ENCODE measurements around the gene CACNA2D2.

The CACNA2D2 gene

DNA sequence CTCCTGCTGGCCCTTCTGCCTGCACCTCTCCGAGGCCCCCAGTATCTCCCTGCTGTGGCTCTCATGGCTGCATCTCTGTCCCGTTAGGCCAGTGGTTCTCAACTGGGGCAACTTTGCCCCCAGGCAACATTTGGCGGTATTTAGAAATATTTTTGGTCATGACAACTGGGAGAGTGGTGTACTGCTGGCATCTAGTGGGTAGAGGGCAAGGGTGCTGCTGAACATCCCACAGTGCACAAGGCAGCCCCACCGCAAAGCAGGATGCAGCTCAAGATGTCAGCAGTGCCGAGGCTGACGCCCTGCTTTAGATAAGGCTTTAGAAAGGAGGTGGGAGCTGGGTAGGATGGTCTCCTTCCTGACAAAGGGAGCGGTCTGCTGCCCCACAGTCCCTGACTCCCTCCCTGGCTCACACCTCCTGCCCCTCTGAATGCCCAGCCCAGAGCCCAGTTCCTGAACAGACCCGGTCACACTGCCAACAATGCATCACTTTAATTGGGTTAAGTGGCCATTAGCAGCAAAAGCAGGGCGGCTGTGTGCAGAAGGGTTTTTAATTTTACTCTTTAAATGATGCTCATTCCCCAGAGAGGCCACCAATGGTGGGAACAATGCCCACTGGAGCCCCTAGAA, 75.3 kb downstream of the CACNA2D2 start:
- DNase-seq (ENCODE audit: low spot score) = no peak

DNA sequence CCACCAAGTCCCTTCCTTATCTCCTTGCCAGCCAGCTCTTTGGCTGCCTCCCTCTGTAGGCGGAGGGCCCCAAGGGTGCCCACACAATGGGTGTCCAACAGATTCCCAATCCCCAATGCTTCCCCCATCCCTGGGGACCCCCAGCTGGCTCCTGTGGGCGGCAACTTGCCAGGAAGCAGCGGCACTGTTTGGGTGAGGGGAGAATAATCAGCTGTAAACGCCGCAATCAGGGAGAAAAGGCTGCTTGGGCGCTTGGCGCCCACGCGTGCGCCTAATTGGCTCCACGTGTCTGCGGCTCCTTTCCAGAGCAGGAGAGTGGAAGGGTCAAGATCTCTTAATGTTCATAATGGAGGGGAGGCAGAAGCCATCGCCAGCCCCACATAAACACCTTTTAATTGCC, 76.2 kb downstream of the CACNA2D2 start:
- DNase-seq (ENCODE audit: low spot score) = no peak

DNA sequence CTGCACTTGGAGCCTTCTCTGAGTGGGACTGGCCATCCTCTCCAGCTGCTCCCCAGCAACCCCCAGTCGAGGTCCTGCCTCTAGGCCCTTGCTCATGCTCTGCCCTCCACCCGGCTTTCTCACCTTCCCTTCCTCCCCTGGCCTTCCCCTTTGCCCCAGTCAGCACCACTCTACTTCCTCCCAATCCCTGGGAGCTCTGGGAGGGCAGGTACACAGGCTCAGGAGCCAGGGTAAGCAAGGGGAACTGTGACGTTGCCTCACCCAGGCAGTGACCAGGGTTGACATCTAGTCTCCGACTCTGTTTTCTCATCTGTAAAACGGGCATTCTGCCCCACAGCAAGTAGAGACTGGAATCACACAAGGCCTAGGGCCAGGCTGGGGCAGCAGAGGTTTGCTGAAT, 77.5 kb downstream of the CACNA2D2 start:
- DNase-seq (ENCODE audit: low spot score) = no peak

DNA sequence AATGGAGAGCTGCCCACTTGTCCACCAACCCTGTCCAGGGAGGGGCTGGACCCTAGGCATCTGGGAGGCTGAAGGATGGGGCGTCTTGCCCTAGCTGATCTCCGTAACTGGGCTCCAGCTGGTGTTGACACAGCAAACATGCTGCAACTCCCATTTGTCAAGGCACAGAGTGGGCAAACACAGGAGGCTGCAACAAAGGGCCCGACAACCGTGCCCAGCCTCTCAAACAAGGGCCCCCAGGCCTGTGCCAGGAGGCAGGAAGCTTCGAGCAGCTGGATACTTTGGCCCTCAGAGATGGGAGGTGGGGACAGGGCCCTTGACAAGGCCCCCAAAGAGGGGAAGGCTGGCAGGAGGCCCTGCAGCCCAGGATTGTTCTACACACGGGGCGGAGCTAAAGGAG, 79.9 kb downstream of the CACNA2D2 start:
- no peak for DNase-seq (ENCODE audit: low spot score)

DNA sequence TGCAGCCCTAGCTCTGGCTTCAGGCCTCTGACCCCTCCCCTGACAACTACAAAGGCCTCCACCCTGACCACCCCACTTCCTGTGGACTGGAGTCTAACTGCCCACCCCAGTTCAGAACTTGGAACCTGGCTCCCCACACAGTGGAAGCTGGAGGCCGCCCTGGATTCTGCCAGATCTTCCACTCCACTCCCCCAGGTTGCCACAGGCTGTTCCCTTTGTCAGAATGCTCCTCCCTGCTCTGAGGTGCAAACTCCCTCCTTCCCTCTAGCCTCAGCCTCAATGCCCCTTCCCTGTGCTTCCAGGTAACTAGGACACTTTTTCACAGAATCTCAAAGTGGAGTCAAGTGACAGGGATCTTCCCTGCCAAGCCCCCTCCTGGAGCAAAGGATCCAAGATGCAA, 81.3 kb downstream of the CACNA2D2 start:
- no peak for DNase-seq (ENCODE audit: low spot score)

DNA sequence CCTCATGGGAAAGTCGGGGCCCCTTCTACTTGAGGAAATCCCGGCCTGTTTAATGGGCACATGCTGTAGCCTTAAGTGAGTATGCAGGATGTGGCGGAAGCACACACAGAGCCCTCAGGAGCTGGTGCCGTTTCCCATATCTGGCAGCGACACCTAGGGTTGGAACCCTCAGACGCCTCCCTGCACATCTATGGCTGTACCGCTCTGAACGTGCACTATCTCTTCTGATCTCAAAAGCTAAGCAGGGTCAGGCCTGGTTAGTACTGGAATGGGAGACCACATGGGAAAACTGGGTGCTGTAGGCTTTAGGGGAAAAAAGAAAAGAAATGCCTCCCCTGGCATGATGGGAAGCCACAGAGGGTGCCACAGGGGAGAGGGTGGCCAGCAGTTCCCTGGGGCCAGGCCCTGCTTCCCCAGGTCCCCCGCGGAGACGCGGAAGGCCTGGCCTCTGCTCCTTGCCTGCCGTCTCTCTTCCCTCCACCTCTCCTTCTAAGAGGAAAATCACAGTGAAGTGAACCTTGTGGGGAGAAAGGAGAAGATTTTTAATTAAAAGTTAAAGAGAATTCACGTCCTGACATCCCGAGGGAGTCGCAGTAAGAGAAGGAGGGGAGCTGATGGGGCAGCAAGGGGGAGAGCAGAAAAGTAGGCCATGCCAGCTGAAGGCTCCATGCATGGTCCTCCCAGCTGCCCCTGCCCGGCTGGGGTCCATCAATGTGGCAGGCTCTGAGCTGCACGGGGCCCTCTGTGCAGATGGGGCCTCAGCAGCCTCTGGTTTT, 83.7 kb downstream of the CACNA2D2 start:
- DNase-seq (ENCODE audit: low spot score) = no peak

DNA sequence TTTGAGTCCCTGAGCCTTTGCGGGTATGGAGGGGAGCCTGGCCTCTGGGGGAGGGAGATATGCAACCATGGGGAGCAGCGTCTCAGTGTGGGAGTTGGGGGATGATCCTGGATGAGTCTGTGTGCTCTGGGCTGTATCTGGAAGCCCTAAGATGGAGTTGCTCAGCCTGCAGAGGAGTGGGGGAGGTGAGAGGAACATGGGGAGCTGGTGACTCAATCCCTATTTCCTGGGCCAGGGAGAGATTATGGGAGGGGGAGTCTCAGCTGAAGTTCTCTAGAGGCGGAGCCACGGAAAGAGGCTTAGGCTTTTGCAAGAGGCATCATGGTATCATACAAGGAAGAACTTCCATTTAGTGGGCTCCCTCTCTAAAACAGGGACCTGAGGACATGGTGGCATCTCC, 84.6 kb downstream of the CACNA2D2 start:
- DNase-seq (ENCODE audit: low spot score) = peak; percentile 44

DNA sequence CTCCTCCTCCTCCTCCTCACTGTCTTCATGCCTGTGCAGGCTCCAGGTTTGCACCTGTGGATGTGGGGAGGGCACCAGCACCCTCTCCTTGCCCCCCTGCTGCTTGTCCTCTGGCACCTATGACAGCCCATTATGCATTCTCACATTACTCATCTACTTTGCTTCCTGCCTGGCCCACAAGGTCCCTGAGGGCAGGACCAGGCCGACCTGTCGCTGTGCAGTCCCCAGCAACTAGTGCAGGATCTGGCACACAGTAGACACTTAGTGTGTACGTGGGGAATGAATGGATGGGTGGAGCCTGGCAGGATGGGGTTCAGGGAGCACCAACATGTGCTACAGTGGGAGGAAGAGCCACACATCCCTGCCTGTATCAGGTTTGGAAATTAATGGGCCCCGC, 85.8 kb downstream of the CACNA2D2 start:
- no peak for DNase-seq (ENCODE audit: low spot score)

DNA sequence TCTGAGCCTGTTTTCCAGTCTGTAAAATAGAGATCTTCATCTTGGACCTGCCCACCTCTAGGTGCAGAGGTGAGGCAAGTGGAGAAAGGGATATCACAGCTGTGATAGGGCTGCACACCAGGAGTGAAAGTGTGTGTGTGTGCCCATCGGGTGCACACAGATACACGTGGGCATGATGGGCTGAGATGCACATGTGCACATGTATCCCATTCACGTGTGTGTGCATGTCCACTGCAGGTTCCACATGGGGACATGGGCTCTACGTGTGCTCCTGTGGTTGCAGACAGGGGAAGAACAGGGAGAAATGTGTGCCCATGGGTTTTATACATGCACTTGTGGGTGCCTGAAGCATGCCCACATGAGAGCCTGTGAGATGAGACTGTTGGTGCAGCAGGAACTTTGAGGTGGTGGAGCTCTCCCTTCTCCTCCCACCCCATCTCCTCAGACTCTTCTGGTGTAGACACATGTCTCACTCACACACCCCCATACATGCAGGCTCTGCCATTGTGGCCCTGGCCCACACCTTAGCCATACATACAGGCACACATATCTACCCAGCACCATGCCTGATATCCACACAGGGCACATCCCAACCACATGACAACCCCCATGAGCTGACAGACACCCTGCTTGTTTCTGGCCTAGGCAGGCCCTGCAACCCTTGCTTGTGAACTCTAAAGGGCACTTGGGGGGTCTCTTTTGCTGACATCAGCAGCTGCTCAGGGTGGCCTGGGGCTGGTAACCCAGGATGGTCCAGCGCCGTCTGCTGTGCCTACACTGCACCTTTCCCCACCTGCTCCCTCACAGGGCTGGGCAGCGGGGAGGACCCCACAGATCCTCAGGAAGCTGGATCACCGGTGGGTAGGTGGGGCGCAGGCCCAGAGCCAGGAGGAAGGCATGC, 86.4 kb downstream of the CACNA2D2 start:
- no peak for DNase-seq (ENCODE audit: low spot score)

DNA sequence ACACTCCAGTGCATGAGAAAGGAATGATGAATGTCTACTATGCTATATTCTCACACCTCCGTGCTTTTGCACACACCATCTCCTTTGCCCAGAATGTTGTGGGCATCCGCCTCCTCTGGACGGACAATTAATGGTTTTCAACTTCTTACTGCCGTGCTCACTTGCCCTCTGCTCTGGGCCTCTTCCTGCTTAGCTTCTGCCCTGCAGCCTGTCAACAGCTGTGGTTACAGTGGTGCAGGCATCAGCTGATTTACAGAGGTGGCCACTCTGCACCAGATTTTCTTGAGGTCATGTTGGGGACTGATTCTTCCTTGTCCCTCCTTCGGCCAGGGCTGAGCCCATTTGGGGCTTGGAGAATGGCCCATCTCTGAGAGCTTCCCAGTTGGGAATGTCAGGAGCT, 87.6 kb downstream of the CACNA2D2 start:
- no peak for DNase-seq (ENCODE audit: low spot score)

DNA sequence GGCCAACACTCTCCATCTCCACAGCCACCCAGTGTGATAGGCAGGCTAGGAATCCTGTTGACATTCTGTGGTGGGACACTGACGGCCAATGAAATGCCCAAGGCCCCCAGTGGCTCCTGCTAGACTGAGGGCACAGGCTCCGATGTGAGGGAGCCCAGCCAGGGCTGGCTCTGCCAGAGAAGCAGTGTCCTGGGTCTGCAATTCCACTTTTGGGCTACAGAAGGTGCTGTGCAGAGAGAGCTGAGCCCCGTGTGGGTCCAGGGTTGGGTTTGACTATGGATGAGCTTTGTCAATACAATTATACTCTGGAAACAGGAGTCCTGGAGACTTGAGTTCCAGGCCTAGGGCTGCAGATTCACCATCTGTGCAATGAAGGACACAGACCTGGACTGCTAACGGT, 88.4 kb downstream of the CACNA2D2 start:
- DNase-seq (ENCODE audit: low spot score) = peak; percentile 76

DNA sequence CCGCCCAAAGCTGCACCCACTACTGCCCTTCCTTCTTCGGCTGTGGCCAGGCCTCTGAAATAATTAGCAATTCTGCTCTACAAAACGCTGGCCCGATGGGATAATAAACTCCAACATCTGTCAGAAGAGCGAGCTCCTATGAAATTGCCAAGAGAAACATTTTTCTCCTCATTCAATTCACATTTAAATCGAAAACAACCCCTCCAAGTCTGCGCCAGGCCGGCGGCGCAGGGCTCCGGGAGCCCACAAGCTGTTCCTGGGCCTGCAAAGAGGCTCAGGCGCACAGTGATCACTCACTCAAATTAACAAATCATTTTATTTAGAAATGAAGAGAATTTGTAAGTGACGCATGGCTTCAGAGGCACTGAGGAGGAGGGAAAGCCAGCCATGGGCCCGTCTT, 88.8 kb downstream of the CACNA2D2 start:
- DNase-seq (ENCODE audit: low spot score) = no peak

DNA sequence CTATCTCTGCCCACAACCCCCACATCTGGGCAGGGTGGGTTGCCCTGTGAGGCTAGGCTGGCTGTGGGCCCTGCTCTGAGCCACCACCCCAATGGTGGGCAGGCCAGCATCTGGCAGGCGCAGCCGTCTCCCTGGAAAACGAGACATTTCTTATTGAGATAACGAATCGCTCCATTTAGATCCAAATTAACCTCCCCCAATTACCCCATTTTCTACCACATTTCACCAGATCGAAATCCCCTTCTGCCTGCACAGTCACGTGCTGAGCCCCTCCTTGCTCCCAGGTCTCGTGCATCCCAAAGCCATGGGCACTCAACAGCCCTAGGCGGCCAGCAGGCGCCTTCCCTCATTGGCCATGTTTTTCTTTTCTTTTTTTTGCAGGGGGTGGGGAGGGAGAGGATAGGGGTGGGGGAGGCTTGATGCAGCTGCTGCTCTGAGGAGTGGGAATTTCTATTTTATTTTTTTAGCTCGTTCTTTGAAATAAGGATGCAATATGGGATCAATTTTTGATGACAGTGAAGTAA, 91.1 kb downstream of the CACNA2D2 start:
- no peak for DNase-seq (ENCODE audit: low spot score)

DNA sequence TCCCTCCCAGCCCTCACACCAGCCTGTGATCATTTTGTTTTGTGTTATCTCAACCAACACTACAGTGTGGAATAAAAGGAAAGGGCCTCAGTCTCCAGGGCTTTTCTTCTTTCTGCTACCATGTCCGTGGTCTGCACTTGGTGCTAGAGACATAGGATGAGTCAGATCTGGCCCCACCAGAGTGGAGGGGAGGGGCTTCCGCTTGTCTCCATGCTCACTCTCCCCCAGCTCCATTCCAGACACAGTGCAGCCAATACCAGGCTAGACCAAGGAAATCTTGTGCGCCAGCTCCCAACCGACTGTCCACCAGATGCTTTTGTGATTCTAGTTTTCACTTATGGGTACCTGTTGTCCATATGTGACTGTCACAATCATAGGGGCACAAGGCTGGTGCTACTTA, 92.2 kb downstream of the CACNA2D2 start:
- DNase-seq (ENCODE audit: low spot score) = no peak

DNA sequence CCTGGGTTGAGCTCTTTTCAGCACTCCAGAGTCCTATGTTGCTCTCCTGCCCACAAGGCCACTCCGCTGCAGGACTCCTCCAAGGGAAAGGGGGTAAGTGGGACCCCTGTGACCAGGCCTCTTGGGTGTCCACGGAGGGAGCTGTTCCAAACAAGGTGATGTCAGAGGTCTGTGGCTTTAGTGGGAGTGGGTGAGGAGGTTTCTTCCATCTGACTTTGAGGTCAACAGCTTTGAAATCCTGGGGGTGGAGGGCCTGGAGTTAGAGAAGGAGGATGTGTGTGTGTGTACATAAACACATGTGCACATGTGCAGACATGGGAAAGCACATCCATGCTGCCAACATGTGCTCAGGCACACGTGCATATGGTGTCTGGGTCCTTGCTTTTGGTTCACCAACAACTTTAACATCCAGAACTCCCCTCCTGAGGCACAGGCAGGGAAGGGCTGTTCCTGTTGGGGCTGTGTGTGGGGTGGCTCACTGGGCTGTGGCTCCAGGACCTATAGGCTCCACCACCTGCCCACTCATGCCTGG, 92.8 kb downstream of the CACNA2D2 start:
- DNase-seq (ENCODE audit: low spot score) = no peak

DNA sequence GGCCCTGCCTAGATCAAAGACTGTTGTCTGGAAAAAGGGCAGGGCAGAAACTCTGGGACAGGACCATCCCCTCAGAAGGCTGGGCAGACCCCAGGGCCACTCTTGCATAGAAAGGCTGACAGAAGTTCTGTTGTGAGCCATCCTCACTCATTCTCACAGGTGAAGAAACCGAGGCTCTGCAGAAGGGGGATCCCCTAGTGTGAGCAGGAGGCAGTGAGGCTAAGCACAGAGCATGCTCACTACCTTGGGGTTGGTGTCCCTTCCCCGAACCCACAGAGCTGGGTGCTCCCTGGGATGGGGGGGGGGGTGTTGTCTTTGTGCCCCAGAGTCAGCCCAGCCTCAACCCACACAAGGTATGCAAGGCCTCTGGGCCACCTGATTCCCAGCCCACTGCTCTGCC, 93.2 kb downstream of the CACNA2D2 start:
- DNase-seq (ENCODE audit: low spot score) = no peak

DNA sequence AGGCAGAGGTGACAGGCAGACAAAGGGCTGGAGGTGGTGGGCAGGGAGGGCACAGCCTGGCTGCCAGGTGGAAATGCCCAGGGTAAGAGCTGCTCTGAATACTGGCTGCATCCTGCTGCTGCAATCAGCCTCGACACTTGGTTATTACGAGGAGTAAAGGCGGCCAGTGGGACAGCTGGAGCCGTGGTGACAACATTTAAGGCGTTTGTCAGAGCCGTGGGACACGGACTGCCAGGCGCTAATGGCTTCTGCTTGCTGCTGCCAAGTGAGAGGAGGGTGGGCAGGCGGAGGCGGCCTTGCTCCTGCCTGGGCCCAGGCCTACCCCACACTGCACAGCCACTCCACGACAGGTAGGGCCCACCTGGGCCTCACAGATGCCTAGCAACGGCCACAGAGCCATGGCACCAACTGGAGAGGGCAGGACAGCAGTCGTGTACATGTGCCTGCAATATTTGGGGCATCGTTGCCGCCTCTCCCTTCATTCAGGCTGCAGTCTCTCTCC, 94.9 kb downstream of the CACNA2D2 start:
- DNase-seq (ENCODE audit: low spot score) = no peak

DNA sequence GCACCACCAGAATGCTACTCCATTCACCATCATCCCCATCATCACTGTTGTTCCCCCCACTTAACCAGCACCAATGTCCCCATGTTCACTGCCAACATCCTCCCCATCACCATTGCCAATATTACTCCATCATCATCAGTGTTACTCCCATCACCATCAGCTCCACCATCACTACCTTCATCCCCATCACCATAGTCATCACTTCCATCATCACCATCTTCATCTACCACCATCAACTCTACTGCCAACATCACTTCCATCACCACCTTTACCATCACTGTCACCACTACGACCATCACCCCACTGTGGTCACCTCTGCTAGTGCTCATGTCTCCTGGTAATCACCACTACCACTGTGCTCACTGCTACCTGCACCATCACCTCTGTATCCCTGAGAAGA, 96.9 kb downstream of the CACNA2D2 start:
- no peak for DNase-seq (ENCODE audit: low spot score)

DNA sequence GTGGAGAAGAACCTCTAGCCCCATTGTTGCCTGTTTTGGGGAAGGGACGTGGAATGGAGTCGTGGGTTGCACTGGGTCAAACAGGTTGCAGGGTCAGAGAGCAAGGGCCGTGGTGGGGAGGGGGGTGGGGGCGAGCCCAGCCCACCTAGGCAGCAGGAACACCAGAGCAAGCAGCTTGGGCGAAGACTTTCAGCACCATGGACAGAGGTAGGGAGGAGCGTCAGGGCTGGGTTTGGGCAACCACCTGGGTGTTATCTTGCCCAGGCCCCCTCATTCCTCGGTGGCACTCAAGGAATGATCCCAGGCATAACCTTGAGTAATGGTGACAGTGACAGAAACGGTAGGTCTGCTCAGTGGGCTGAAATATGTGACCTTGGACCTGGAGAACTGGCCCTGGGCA, 98.2 kb downstream of the CACNA2D2 start:
- peak; percentile 85 for DNase-seq (ENCODE audit: low spot score)

DNA sequence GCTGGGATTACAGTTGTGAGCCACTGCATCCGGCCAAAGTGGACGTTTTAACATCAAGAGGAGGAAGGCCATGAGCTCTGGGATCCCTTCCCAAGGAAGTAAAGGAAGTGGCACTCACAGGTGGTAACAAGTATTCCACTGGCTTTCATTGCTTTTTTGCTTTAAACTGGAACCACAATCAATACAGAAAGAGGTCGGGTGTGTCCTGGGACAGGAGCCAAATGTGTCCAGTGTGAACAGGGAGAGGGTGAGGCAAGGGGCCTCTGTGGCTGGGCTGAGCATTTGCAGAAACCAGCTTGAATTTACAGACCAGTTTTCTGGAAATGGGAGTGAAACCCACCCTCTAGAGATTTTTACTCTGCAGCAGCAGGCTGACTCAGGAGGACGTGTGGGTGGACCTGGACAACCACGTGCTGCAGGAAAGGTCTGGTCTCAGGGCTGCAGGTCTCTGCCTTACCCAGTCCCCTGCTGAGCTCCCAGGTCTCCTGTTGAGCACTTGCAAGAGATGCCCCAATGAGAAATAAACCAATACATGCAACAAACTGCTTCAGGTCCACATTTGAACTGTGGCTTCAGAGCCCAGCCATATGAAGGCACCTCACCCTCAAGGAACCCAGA, 101.3 kb downstream of the CACNA2D2 start:
- DNase-seq (ENCODE audit: low spot score) = no peak

DNA sequence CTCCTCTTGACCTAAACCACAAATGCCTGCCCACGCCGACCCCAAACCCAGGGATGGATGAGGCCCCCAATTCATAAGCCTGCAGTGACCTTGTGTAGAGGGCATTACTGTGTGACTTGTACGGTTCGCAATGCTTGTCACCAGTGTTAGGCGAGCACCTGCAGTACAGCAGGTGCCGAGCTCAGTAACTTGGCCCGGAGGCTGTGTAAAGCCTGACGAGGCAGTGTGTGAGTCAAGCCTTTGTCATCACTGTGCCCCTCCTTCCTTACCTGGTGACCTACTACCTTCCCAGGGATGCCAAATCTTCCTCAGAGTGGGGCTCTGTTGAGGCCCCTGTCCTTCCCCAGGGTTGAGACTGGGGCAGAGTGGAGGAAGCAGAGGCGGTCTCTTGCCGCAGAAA, 106.9 kb downstream of the CACNA2D2 start:
- DNase-seq (ENCODE audit: low spot score) = no peak
